Measurements from ENCODE around the gene GPC5. TPM values are rescaled to one million over a fixed set of nuclear protein-coding genes. Genes with fewer than 3 reads are reported as not detected.

GPC5 gene
- total and polyA plus RNA-seq, 4 donors = 15.2 to 54.4 (median 24.0) TPM

DNA sequence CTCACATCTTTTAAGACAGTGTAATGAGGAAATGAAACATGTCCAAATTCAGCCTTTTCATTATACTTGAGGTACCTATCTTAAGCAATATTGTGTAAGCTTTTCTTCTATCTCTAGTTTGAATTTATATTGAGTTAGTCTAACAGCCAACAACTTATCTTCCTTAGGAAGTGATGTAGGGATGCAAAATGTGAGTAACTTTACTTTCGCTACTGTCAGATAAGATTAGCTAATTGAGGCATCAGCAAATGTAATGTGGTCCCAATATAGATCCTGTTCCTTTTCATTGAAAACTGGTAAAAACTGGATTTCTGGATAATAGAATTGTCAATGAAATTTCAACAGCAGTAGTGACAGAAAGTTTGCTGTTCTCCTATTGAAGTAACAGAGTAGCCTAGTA is 902.2 kb downstream of the GPC5 start:
- no peaks in the 10 kb centered on the region for H3K9me3 ChIP-seq (ENCODE audit: control insufficient read depth, insufficient read depth, low read length)
- H3K27me3 ChIP-seq (ENCODE audit: control insufficient read depth, insufficient read depth, low read length) = no peaks in the 10 kb centered on the region
- WGBS (ENCODE audit: insufficient coverage) = no CpG with 5 or more reads among the region's 1 CpG
- no peak overlapping the region for H3K4me3 ChIP-seq (ENCODE audit: low read depth, low read length)
- no peak for DNase-seq (ENCODE audit: low read depth in 4 of 6, low spot score in 6 of 6)
- no peaks in the 10 kb centered on the region for H3K4me1 ChIP-seq (ENCODE audit: control insufficient read depth, insufficient read depth, low read length)
- H3K36me3 ChIP-seq (ENCODE audit: control insufficient read depth, insufficient read depth, low read length) = no peaks in the 10 kb centered on the region
- H3K27ac ChIP-seq (ENCODE audit: low read depth, low read length) = no peak overlapping the region

DNA sequence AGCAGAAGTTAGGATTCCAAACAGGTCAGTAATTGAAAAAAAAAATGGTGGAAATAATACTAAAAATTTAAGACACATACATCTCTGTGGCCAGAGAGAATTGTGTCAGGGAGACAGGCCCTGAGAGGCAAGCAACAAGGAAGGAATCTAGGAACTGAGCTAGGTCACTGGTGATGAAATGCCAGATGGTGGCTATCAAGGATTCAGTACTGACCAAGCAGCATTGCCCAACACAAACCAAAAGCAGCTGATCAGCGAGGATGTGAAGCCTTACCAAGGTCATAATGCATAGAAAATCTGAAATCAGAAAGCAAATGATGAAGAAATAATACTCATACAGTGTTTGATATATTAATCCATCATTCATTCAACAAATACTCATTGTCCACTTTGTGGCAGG is 905.0 kb downstream of the GPC5 start:
- no peak overlapping the region for H3K27ac ChIP-seq (ENCODE audit: low read depth, low read length)
- H3K4me3 ChIP-seq (ENCODE audit: low read depth, low read length) = no peak overlapping the region
- DNase-seq (ENCODE audit: low read depth in 4 of 6, low spot score in 6 of 6) = no peak
- H3K4me1 ChIP-seq (ENCODE audit: control insufficient read depth, insufficient read depth, low read length) = no peaks in the 10 kb centered on the region
- no CpG with 5 or more reads among the region's 1 CpG for WGBS (ENCODE audit: insufficient coverage)
- H3K36me3 ChIP-seq (ENCODE audit: control insufficient read depth, insufficient read depth, low read length) = no peaks in the 10 kb centered on the region
- no peaks in the 10 kb centered on the region for H3K27me3 ChIP-seq (ENCODE audit: control insufficient read depth, insufficient read depth, low read length)
- H3K9me3 ChIP-seq (ENCODE audit: control insufficient read depth, insufficient read depth, low read length) = no peaks in the 10 kb centered on the region

DNA sequence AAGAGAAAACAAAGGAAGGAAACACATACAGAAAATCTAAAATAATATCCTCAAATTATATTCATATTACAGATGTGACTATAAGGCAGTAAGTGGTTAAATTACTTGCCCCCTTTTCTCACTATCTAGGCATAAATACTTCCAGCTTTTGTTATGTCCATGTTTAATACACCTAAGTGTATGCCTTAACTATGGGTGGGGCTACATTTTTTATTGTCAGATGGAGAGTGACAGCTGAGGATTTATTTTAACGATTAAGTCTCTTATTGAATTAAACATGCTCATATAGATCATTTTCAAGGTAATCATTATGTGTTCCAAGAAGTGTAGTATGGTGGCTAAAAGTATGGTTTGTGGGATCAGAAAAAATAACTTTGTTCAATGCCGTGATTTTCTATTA is 909.3 kb downstream of the GPC5 start:
- no peaks in the 10 kb centered on the region for H3K27me3 ChIP-seq (ENCODE audit: control insufficient read depth, insufficient read depth, low read length)

DNA sequence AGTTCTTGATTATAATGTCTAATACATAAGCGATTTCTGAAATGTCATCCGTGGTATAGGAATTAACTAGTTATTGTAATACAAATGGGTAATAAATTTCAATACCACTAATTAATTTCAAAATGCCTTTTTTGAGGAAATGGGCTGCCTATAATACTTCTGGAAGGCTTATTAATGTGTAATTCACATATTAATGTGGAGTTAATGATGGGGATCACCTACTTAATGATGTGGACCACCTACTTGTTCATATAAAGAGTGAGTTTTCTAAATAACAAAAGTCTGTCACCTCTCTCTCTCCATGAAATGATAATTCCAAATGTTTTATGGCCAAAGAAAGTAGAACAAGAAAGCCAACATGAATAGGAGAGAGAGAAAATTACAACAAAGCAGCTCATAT is 914.4 kb downstream of the GPC5 start:
- Histone ChIP-seq H3K4me1 (ENCODE audit: control insufficient read depth, insufficient read depth, low read length) (no peaks in the 10 kb centered on the region), H3K27me3 (ENCODE audit: control insufficient read depth, insufficient read depth, low read length) (no peaks in the 10 kb centered on the region), H3K27ac (ENCODE audit: low read depth, low read length) (no peak overlapping the region), H3K9me3 (ENCODE audit: control insufficient read depth, insufficient read depth, low read length) (no peaks in the 10 kb centered on the region), H3K4me3 (ENCODE audit: low read depth, low read length) (no peak overlapping the region), H3K36me3 (ENCODE audit: control insufficient read depth, insufficient read depth, low read length) (no peaks in the 10 kb centered on the region)
- no peak for DNase-seq (ENCODE audit: low read depth in 4 of 6, low spot score in 6 of 6)
- WGBS (ENCODE audit: insufficient coverage) = no CpG with 5 or more reads among the region's 2 CpGs

More for the DNA sequence above, 909.3 kb downstream of the GPC5 start:
- Histone ChIP-seq H3K27ac (ENCODE audit: low read depth, low read length) (no peak overlapping the region), H3K4me3 (ENCODE audit: low read depth, low read length) (no peak overlapping the region), H3K9me3 (ENCODE audit: control insufficient read depth, insufficient read depth, low read length) (no peaks in the 10 kb centered on the region), H3K36me3 (ENCODE audit: control insufficient read depth, insufficient read depth, low read length) (no peaks in the 10 kb centered on the region), H3K4me1 (ENCODE audit: control insufficient read depth, insufficient read depth, low read length) (no peaks in the 10 kb centered on the region)
- DNase-seq (ENCODE audit: low read depth in 4 of 6, low spot score in 6 of 6) = no peak
- WGBS (ENCODE audit: insufficient coverage) = no CpG with 5 or more reads among the region's 2 CpGs

DNA sequence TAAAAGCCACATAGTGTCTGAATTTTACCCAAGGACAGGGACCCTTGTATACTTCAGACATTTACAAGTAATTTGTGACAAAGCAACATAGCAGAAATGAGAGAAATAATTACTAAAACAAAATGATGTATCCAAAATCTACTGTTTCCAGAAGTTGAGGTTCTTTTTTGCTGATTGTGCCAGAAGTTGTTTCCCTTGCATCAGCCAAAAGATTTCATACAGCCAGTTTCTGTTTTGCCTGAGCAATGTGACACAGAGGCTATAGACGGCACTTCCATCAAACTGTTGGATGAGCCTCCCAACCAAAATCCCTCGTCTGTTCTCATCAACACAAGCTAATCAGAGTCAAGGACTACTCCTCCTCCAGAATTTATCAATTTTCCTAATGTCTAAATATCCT is 915.0 kb downstream of the GPC5 start:
- Histone ChIP-seq H3K9me3 (ENCODE audit: control insufficient read depth, insufficient read depth, low read length) (no peaks in the 10 kb centered on the region), H3K4me1 (ENCODE audit: control insufficient read depth, insufficient read depth, low read length) (no peaks in the 10 kb centered on the region), H3K27me3 (ENCODE audit: control insufficient read depth, insufficient read depth, low read length) (no peaks in the 10 kb centered on the region), H3K36me3 (ENCODE audit: control insufficient read depth, insufficient read depth, low read length) (no peaks in the 10 kb centered on the region), H3K4me3 (ENCODE audit: low read depth, low read length) (no peak overlapping the region), H3K27ac (ENCODE audit: low read depth, low read length) (no peak overlapping the region)
- WGBS (ENCODE audit: insufficient coverage) = 65% methylated on average over 2 of the region's 2 CpGs
- no peak for DNase-seq (ENCODE audit: low read depth in 4 of 6, low spot score in 6 of 6)

DNA sequence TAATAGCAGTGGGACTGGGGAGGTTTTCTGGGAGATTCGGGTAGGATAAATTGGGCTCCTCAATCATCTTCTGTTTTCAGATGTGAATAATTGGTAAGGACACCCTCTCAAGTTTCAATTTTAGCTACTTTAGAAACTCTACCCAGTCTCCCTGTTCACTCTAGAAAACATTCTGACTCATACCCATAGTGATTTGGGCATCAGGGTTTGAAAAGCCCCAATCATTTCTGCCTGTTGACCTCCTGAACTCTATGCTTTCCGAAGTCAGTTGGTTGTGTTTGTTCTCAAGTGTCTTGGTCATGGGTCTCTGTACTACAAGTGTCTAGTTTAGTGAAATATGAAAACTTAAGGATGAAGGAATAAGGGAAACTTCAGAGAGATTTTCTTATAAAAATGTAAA is 916.8 kb downstream of the GPC5 start:
- no peaks in the 10 kb centered on the region for H3K36me3 ChIP-seq (ENCODE audit: control insufficient read depth, insufficient read depth, low read length)
- H3K9me3 ChIP-seq (ENCODE audit: control insufficient read depth, insufficient read depth, low read length) = no peaks in the 10 kb centered on the region
- no peaks in the 10 kb centered on the region for H3K4me1 ChIP-seq (ENCODE audit: control insufficient read depth, insufficient read depth, low read length)
- WGBS (ENCODE audit: insufficient coverage) = no CpG with 5 or more reads among the region's 2 CpGs
- DNase-seq (ENCODE audit: low read depth in 4 of 6, low spot score in 6 of 6) = no peak
- no peak overlapping the region for H3K27ac ChIP-seq (ENCODE audit: low read depth, low read length)
- H3K27me3 ChIP-seq (ENCODE audit: control insufficient read depth, insufficient read depth, low read length) = no peaks in the 10 kb centered on the region
- H3K4me3 ChIP-seq (ENCODE audit: low read depth, low read length) = no peak overlapping the region

DNA sequence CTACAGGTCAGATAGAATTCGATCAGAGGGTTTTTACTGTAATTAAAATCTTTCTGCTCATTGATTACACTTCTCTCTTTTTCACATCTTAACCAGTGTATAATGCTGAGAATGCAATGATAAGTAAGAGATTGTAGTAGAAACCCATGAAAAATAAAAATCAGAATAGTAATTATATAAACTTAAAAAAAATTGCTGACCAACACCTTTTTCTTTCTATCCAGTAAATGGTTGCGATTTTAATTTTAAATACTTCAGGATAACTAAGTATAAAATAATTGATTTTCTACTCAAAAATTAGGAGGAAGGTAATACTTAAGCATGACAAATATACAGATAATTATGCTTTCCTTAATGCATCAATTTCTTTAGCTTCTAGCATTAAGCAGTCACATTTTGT is 917.6 kb downstream of the GPC5 start:
- Histone ChIP-seq H3K9me3 (ENCODE audit: control insufficient read depth, insufficient read depth, low read length) (no peaks in the 10 kb centered on the region), H3K36me3 (ENCODE audit: control insufficient read depth, insufficient read depth, low read length) (no peaks in the 10 kb centered on the region), H3K27ac (ENCODE audit: low read depth, low read length) (no peak overlapping the region), H3K4me1 (ENCODE audit: control insufficient read depth, insufficient read depth, low read length) (no peaks in the 10 kb centered on the region), H3K4me3 (ENCODE audit: low read depth, low read length) (no peak overlapping the region), H3K27me3 (ENCODE audit: control insufficient read depth, insufficient read depth, low read length) (no peaks in the 10 kb centered on the region)
- no peak for DNase-seq (ENCODE audit: low read depth in 4 of 6, low spot score in 6 of 6)
- WGBS (ENCODE audit: insufficient coverage) = no CpG with 5 or more reads among the region's 2 CpGs

DNA sequence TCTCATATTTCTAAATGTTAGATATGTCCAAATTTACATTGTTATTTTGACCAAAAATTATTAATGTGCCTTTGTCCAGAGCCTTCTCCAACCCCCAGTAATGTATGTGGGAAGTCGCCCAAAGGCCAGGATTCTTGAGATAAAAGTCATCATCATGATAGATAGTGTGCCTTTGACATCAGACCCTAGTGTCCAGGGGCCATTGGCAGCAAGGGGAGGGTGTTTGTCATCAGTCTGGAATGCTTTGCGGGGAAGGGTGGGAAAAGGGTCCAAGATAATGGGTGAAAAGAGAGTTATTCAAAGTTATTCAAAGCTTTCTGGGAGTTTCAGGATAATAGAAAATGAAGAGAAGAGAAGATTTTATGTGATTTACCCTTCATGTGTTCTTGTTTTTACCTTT is 918.6 kb downstream of the GPC5 start:
- Histone ChIP-seq H3K27ac (ENCODE audit: low read depth, low read length) (no peak overlapping the region), H3K9me3 (ENCODE audit: control insufficient read depth, insufficient read depth, low read length) (no peaks in the 10 kb centered on the region), H3K4me3 (ENCODE audit: low read depth, low read length) (no peak overlapping the region), H3K27me3 (ENCODE audit: control insufficient read depth, insufficient read depth, low read length) (no peaks in the 10 kb centered on the region), H3K4me1 (ENCODE audit: control insufficient read depth, insufficient read depth, low read length) (no peaks in the 10 kb centered on the region), H3K36me3 (ENCODE audit: control insufficient read depth, insufficient read depth, low read length) (no peaks in the 10 kb centered on the region)
- DNase-seq (ENCODE audit: low read depth in 4 of 6, low spot score in 6 of 6) = no peak
- WGBS (ENCODE audit: insufficient coverage) = no CpG with 5 or more reads among the region's 2 CpGs

DNA sequence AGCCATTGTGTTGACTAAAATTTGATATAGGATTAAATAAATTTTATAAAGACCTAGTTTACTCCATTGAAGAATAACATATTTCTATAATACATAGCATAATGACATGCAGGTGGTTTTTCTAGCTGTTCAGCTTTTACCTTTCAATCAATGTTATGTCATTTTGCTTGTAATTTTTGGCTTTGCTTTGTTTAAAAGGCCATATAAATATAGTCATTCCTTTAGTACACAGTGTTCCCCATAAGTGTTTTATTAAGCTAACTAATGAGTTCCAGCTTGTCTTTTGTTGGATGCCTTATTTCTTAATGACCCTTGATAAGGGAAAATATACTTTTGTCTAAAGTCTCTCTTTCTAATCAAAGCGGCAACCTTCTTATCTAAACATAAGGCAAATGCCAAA is 921.9 kb downstream of the GPC5 start:
- DNase-seq (ENCODE audit: low read depth in 4 of 6, low spot score in 6 of 6) = no peak
- H3K4me1 ChIP-seq (ENCODE audit: control insufficient read depth, insufficient read depth, low read length) = no peaks in the 10 kb centered on the region
- H3K27me3 ChIP-seq (ENCODE audit: control insufficient read depth, insufficient read depth, low read length) = no peaks in the 10 kb centered on the region
- no peak overlapping the region for H3K4me3 ChIP-seq (ENCODE audit: low read depth, low read length)
- H3K27ac ChIP-seq (ENCODE audit: low read depth, low read length) = no peak overlapping the region
- no CpG with 5 or more reads among the region's 1 CpG for WGBS (ENCODE audit: insufficient coverage)
- H3K36me3 ChIP-seq (ENCODE audit: control insufficient read depth, insufficient read depth, low read length) = no peaks in the 10 kb centered on the region
- no peaks in the 10 kb centered on the region for H3K9me3 ChIP-seq (ENCODE audit: control insufficient read depth, insufficient read depth, low read length)

DNA sequence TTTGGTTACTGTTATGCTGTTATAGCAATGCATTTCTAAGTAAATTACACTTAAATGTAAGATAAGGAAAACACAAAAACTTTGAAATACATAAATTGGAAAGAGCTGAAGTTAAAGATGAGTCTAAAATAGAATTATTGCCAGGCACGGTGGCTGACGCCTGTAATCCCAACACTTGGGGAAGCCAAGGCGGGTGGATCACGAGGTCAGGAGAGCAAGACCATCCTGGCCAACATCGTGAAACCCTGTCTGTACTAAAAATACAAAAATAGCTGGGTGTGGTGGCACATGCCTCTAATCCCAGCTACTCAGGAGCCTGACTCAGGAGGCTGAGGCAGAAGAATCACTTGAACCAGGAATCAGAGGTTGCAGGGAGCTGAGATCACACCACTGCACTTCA is 922.8 kb downstream of the GPC5 start:
- Histone ChIP-seq H3K4me1 (ENCODE audit: control insufficient read depth, insufficient read depth, low read length) (no peaks in the 10 kb centered on the region), H3K27me3 (ENCODE audit: control insufficient read depth, insufficient read depth, low read length) (no peaks in the 10 kb centered on the region), H3K36me3 (ENCODE audit: control insufficient read depth, insufficient read depth, low read length) (no peaks in the 10 kb centered on the region), H3K4me3 (ENCODE audit: low read depth, low read length) (no peak overlapping the region), H3K27ac (ENCODE audit: low read depth, low read length) (no peak overlapping the region), H3K9me3 (ENCODE audit: control insufficient read depth, insufficient read depth, low read length) (no peaks in the 10 kb centered on the region)
- WGBS (ENCODE audit: insufficient coverage) = 92% methylated on average over 5 of the region's 5 CpGs
- no peak for DNase-seq (ENCODE audit: low read depth in 4 of 6, low spot score in 6 of 6)

Measured in spinal cord (tissue), 10 donors.